Heart left ventricle (tissue), 16 donors: ENCODE data around the gene DNAAF8. TPM values are rescaled to one million over a fixed set of nuclear protein-coding genes. Genes with fewer than 3 reads are reported as not detected.

Experiments used
- ATAC-seq, 4 donors: fragments of 200-7000 bp; cut with Tn5 transposase; one replicate each; pipeline ENCODE4 v1.9.1; 2020 to 2022; ENCODE audit warnings: moderate library complexity in 4 of 4, mild to moderate bottlenecking in 3 of 4, moderate number of reproducible peaks in 1 of 4
- DNase-seq, 5 donors: peaks; one replicate each; pipeline ENCODE4 v3.0.0-alpha.2; 2020
- H3K27ac ChIP-seq, 12 donors: fragments of 200-600 bp; sonication (generic) in 4 of 12; one replicate each; pipeline versions ENCODE4 v1.5.0 to v1.8.0; 2016 to 2022; ENCODE audit warnings: mild to moderate bottlenecking in 2 of 12
- H3K27me3 ChIP-seq, 9 donors: fragments of 200-600 bp; sonication (generic) in 2 of 9; one replicate each; pipeline versions ENCODE4 v1.5.1 to v1.8.0; 2016 to 2022; ENCODE audit warnings: mild to moderate bottlenecking in 3 of 9
- H3K36me3 ChIP-seq, 9 donors: fragments of 200-600 bp; sonication (generic) in 2 of 9; one replicate each; pipeline versions ENCODE4 v1.5.0 to v1.8.0; 2018 to 2022; ENCODE audit warnings: mild to moderate bottlenecking in 2 of 9
- H3K4me1 ChIP-seq, 12 donors: fragments of 200-600 bp; sonication (generic) in 4 of 12; one replicate each; pipeline versions ENCODE4 v1.5.0 to v1.8.0; 2016 to 2022; ENCODE audit warnings: mild to moderate bottlenecking in 3 of 12
- H3K4me3 ChIP-seq, 12 donors: fragments of 200-600 bp; sonication (generic) in 4 of 12; one replicate each; pipeline versions ENCODE4 v1.5.0 to v1.8.0; 2017 to 2022; ENCODE audit warnings: mild to moderate bottlenecking in 9 of 12, moderate library complexity in 4 of 12
- H3K9me3 ChIP-seq, 12 donors: fragments of 200-600 bp; sonication (generic) in 4 of 12; one replicate each; pipeline versions ENCODE4 v1.5.0 to v1.8.0; 2016 to 2022; ENCODE audit warnings: mild to moderate bottlenecking in 1 of 12
- CTCF ChIP-seq, 12 donors: fragments of 200-600 bp; sonication (generic) in 4 of 12; IDR thresholded peaks; one replicate each; pipeline versions ENCODE4 v1.5.0 to v1.8.0; 2018 to 2022; ENCODE audit warnings: antibody characterized with exemption in 12 of 12, mild to moderate bottlenecking in 5 of 12
- POLR2A ChIP-seq, 2 donors: fragments of 450-650 bp; IDR thresholded peaks; one replicate each; pipeline ENCODE4 v1.6.1; 2017; ENCODE audit warnings: antibody characterized with exemption in 2 of 2, mild to moderate bottlenecking in 2 of 2, moderate library complexity in 2 of 2
- WGBS, 4 donors: extraction: QIAGEN DNeasy Blood & Tissue Kit in 2 of 4; methylation state at CpG; one replicate each; pipeline versions ENCODE4 v1.1.5 to v1.1.7; 2013 to 2018; 5-methylcytosine and 5-hydroxymethylcytosine counted together
- intact Hi-C, 10 donors: fragments of 100-400 bp; cut with DNase I; formaldehyde crosslinking; loops; one replicate each; pipeline versions ENCODE4 v1.11.1 to v1.14.2; 2022
- polyA plus RNA-seq, 2 donors: library from polyadenylated mRNA; stranded (reverse); fragments of 200-250 nt; gene quantifications; one replicate each; pipeline ENCODE4 v1.2.3, GENCODE V29; 2013
- total RNA-seq, 9 donors: library from RNA; depleted of rRNA in 2 of 9; stranded (reverse); fragments of >200 nt in 2 of 9; fragmentation: NEBNext Ultra II Directional in 3 of 9; extraction: Animal tissue kit (Norgen Biotek cat#: 25700) in 3 of 9; gene quantifications; one replicate each; pipeline versions ENCODE4 v1.1.0 to v1.2.4, GENCODE V29; 2016 to 2023
- donor health status: ischemic (EF 13 %, LVEDD 7.1; RV severe dilation, severe dysfunction).
- donor health status: healthy with polysubstance abuse.
- donor health status: DM: no; HTN: yes; CAD: no.
- donor health status: DM: no; HTN: no; CAD: no.
- donor health status: ischemic (EF 25% LVEDD 6.9; RV normal size, moderate dysfunction).
- donor health status: ischemic (EF 25% LVEDD 5.7; RV mildly dilated, moderate dysfunction).
- donor health status: healthy.
- donor health status: DM: yes; HTN: yes; CAD: no.
- donor health status: ischemic (EF 35%, LVEDD 5.7; RV mildly dilated, moderate dysfunction).
- donor health status: nonischemic (EF 11% LVEDD 7.7; RV severe dilation, severe dysfunction).
- donor health status: DM: yes; HTN: yes; CAD: no.
- donor health status: PGD.
- donor health status: ischemic (EF 29% LVEDD 5.4; RV normal size, mild dysfunction).
- donor health status: nonischemic (EF 23%, LVEDD 6.1; RV moderate dilation, normal function).

DNAAF8 gene
- total and polyA plus RNA-seq, 11 donors: 0.34 to 3.4 (median 0.91) TPM

DNA sequence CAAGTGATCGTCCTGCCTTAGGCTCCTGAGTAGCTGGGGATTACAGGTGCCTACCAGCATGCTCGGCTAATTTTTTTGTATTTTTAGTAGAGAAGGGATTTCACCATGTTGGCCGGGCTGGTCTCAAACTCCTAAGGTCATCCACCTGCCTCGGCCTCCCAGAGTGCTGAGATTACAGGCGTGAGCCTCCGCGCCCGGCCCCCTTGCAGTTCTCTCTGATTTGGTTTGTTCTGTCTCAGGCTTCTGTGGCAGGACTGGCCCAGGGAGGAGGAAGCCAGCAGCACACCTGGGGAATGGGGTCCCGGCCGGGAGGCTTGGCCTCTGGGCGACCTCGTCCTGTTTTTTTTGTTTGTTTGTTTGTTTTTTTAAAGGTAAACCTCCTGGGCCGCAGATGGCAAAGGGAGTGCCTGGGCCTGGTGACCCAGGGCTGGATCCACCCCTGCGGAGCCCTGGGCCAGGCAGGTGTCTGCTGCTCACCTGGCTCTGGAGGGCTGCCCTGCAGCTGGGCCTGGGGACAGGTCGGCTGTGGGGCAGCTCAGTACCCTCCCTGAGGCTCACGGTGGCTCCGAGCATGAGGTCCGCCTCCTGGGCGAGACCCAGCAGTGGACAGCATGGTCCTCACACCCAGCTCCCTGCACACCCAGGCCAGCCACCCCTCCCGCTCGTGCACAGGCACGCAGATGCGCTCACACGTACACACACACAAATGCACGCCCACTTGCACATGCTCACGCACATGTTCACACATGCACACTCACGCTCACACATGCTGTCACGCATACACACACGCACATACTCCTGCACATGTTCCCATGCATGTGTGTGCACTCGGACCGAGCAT is 44.3 kb upstream of the DNAAF8 start:
- intact Hi-C loops: loop anchor here in 2 of 10 donors (5.0 to 10.0 kb wide), 2 partner anchors 68 to 265 kb away; partner anchors contain the start of genes SEC14L5 (in 2 of the 2) and MGRN1 (in 1 of the 2)
- TF ChIP-seq CTCF (IDR thresholded peaks at IDR 0.05): no peak
- no peak for TF ChIP-seq POLR2A (IDR thresholded peaks at IDR 0.05)
- Histone ChIP-seq H3K4me3 (no peak overlapping the region), H3K27ac (no peak overlapping the region), H3K36me3 (peaks cover 0 to 53% (median 20%) of the 10 kb centered on the region in 9 donors), H3K27me3 (no peaks in the 10 kb centered on the region), H3K4me1 (peaks cover under 1 to 36% (median 16%) of the 10 kb centered on the region in 12 donors), H3K9me3 (no peaks in the 10 kb centered on the region)
- 86 to 91% (median 88%) methylated on average over 24 to 31 of the region's 31 CpGs for WGBS, 4 donors
- ATAC-seq (no peak), DNase-seq (no peak)

DNA sequence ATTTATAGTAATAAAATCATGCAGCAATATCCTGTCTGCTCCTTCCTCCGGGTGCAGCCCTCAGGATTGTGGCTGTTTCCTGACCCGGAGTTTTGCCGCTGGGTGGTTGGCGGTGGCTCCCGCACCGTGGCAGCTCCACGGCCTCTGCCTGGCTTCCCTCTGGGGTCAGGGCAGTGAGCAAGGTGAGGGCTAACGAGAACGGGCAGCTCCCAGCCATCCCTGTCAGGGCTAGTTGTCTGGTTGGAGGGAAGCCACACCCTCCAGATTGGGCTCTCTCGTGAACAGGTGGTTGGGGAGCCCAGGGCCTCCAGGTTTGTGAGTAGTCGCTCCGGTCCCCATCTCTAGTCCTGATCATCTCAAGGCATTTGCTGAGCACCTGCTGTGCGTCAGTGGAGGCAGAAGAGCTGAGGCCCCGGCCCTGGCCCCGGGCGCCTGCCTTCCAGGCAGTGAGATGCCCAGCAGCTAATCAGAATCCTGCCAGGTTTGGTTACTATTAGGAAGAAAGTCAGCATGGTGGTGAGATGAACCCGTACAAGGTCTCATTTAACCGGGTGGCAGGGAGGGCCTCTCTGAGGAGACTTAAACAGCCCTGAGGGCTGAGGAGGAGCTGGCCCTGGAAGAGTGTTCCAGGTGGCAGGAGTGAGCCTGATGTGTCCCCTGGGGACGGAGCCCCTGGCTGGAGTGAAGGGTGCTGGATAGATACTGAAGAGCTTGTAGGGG is 43.2 kb upstream of the DNAAF8 start:
- H3K27me3 ChIP-seq: no peaks in the 10 kb centered on the region
- H3K9me3 ChIP-seq: no peaks in the 10 kb centered on the region
- 67 to 78% (median 69%) methylated on average over 12 to 19 of the region's 19 CpGs for WGBS, 4 donors
- TF ChIP-seq CTCF (IDR thresholded peaks at IDR 0.05) (no peak), POLR2A (IDR thresholded peaks at IDR 0.05) (no peak)
- peaks cover 0 to 50% (median 22%) of the 10 kb centered on the region in 9 donors for H3K36me3 ChIP-seq
- H3K4me1 ChIP-seq: peaks cover 5 to 42% (median 24%) of the 10 kb centered on the region in 12 donors
- no peak overlapping the region for H3K4me3 ChIP-seq
- DNase-seq (peak in 2 of 5 donors; percentile 24 to 59), ATAC-seq (no peak)
- intact Hi-C loops: loop anchor here in 1 of 10 donors (5.0 to 10.0 kb wide), 2 partner anchors 69 to 264 kb away; partner anchors contain the start of genes MGRN1 and SEC14L5
- H3K27ac ChIP-seq: no peak overlapping the region

DNA sequence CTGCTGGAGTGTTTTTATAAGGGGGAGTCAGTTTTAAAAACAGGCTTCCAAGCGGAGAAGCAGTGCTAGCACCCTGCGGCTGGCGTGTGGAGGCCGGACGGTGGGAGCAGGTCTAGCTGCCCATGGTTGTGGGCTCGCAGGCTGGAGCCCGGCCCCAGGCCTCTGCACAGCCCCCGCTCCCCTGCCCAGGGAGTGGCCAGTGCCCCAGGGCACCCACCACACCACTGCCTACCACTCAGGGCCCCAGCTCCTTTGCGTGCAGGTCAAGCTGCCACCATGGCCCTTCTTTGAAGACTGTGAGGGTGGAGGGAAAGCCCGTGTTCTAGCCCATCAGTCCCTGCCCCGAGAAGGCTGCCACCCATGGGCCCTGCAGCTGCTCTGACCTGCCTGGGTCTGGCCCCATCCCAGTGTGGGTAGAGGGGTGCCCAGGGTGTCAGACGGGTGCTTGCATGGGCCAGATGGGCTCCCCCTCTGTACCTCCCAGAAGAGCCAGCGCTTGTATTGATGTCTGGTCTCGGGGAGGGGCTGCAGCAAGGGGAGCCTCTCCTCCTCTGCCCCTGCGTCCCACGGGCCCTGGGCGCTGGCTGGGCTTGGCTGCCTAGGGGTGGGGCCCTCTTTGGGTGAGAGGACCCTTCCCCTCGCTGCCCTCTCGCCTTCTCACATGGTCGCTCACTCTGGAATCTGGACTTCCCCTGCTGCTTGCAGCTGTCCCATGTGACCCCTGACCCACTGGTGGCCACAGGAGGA is 42.5 kb upstream of the DNAAF8 start:
- no peaks in the 10 kb centered on the region for H3K27me3 ChIP-seq
- intact Hi-C loops: loop anchor here in 2 of 10 donors (2.0 to 10.0 kb wide), 3 partner anchors 43 to 263 kb away; partner anchors contain the start of genes ANKS3 (in 1 of the 2), DNAAF8 (in 1 of the 2), MGRN1 (in 1 of the 2) and SEC14L5 (in 1 of the 2)
- DNase-seq (peak in 2 of 5 donors; percentile 26 to 64), ATAC-seq (no peak)
- H3K27ac ChIP-seq: no peak overlapping the region
- 76 to 86% (median 84%) methylated on average over 12 to 20 of the region's 20 CpGs for WGBS, 4 donors
- no peak overlapping the region for H3K4me3 ChIP-seq
- no peaks in the 10 kb centered on the region for H3K9me3 ChIP-seq
- peaks cover 5 to 49% (median 26%) of the 10 kb centered on the region in 12 donors for H3K4me1 ChIP-seq
- peaks cover 0 to 50% (median 27%) of the 10 kb centered on the region in 9 donors for H3K36me3 ChIP-seq
- TF ChIP-seq POLR2A (IDR thresholded peaks at IDR 0.05) (no peak), CTCF (IDR thresholded peaks at IDR 0.05) (no peak)
